HG03571 (cell line): ENCODE measurements around the gene SLCO4C1.
"Not testable (repeated sequence)": the region's sequence is repeated elsewhere in the genome, so short reads cannot be mapped to it uniquely, and the experiment has no call there.

Source experiments
- ATAC-seq: cut with Tn5 transposase; IDR thresholded peaks from one replicate; pipeline ENCODE4 v1.9.1; 2021; ENCODE audit not compliant: unreplicated experiment

SLCO4C1 gene

GRCh38 chr5:102296178-102296817 lies at the start of gene SLCO4C1:
SLCO4C1 (minus strand) TSS chr5:102296284; CDS start chr5:102296262, 22 bp downstream.
- peak; percentile 98 for ATAC-seq

GRCh38 chr5:102341681-102342288 lies 45.7 kb upstream of the SLCO4C1 start:
- no peak for ATAC-seq

- no peak for ATAC-seq
These were observed 28.6 kb upstream of the SLCO4C1 start for GRCh38 chr5:102324714-102325113.

GRCh38 chr5:102318801-102319200 lies 22.7 kb upstream of the SLCO4C1 start:
- ATAC-seq, result not testable (repeated sequence)

- no peak for ATAC-seq
These were observed 18.2 kb upstream of the SLCO4C1 start for GRCh38 chr5:102314328-102314727.

GRCh38 chr5:102313912-102314311 lies 17.8 kb upstream of the SLCO4C1 start:
- ATAC-seq, result no peak

GRCh38 chr5:102312586-102313370 lies 16.7 kb upstream of the SLCO4C1 start:
- ATAC-seq, result no peak

GRCh38 chr5:102309586-102309985 lies 13.5 kb upstream of the SLCO4C1 start:
- no peak for ATAC-seq

GRCh38 chr5:102307232-102307631 lies 11.1 kb upstream of the SLCO4C1 start:
- no peak for ATAC-seq

GRCh38 chr5:102306121-102306520 lies 10.0 kb upstream of the SLCO4C1 start:
- ATAC-seq, result no peak

GRCh38 chr5:102295534-102296177 lies 428 bp downstream of the SLCO4C1 start:
- ATAC-seq, result peak; percentile 4

GRCh38 chr5:102294886-102295395 lies 1.1 kb downstream of the SLCO4C1 start:
- no peak for ATAC-seq

- ATAC-seq, result no peak
These were observed 6.1 kb downstream of the SLCO4C1 start for GRCh38 chr5:102290004-102290403.

GRCh38 chr5:102289251-102289899 lies 6.7 kb downstream of the SLCO4C1 start:
- ATAC-seq, result no peak

GRCh38 chr5:102288630-102289029 lies 7.5 kb downstream of the SLCO4C1 start:
- ATAC-seq, result no peak

GRCh38 chr5:102286476-102286875 lies 9.6 kb downstream of the SLCO4C1 start:
- ATAC-seq, result no peak

GRCh38 chr5:102283102-102283797 lies 12.8 kb downstream of the SLCO4C1 start:
- ATAC-seq, result peak; percentile 64

- no peak for ATAC-seq
These were observed 16.4 kb downstream of the SLCO4C1 start for GRCh38 chr5:102279711-102280110.

- no peak for ATAC-seq
These were observed 17.9 kb downstream of the SLCO4C1 start for GRCh38 chr5:102278231-102278630.

GRCh38 chr5:102277144-102277543 lies 18.9 kb downstream of the SLCO4C1 start:
- ATAC-seq, result no peak
